K562 (cell line): ENCODE measurements around the gene ELK1. TPM values are rescaled to one million over a fixed set of nuclear protein-coding genes. Genes with fewer than 3 reads are reported as not detected.

Experiments
- ATAC-seq: fragments of 200-7000 bp; cut with Tn5 transposase; 3 replicates; pipeline ENCODE4 v1.9.1; 2020; ENCODE audit warnings: moderate library complexity
- BruUV-seq: library from RNA; stranded (reverse); fragments of 400-500 nt; replicated peaks from 2 replicates; lab custom pipeline; 2021; lab: Mats Ljungman, UMichigan
- CTCF ChIA-PET: fragments of 300-600 bp; formaldehyde crosslinking; extraction: SDS; loops from one replicate; lab custom pipeline; 2021; ENCODE audit warnings: low intra/inter-chr PET ratio; lab: Yijun Ruan, JAX
- POLR2A ChIA-PET: fragments of 300-600, 350-650 bp; sonication (Branson Sonifier 250); formaldehyde crosslinking; extraction: SDS; loops from one replicate; lab custom pipeline; 2021; ENCODE audit warnings: antibody characterized with exemption, inconsistent platforms; lab: Yijun Ruan, JAX
- DNase-seq, 4 experiments: peaks; one replicate each; pipeline versions ENCODE4 v3.0.0 to v3.0.0-alpha.2; 2011 to 2018; ENCODE audit warnings: low spot score in 3 of 4, mixed read lengths in 3 of 4; ENCODE audit errors: extremely low read depth in 1 of 4
- FAIRE-seq: peaks from 2 replicates; lab custom pipeline; 2011; peaks lifted over from hg19 to GRCh38; lab: Jason Lieb, UNC
- H2AFZ ChIP-seq: 2 replicates; pipeline ENCODE4 v1.6.0; 2011; ENCODE audit warnings: low read depth, low read length, control low read depth, inconsistent platforms
- H3K27ac ChIP-seq: fragments of 200-600 bp; 3 replicates; pipeline ENCODE4 v1.8.0; 2011; ENCODE audit warnings: low read depth, mild to moderate bottlenecking, control low read depth, inconsistent platforms, low read length, moderate library complexity, mixed read lengths; ENCODE audit errors: extremely low read depth
- H3K27me3 ChIP-seq, 2 experiments: fragments of 300-600 bp in 1 of 2; 2 replicates in 1 of 2; 3 replicates in 1 of 2; pipeline versions ENCODE4 v1.6.0 to v1.8.0; 2011; ENCODE audit warnings: inconsistent platforms in 2 of 2, low read length in 2 of 2, mild to moderate bottlenecking in 1 of 2, mixed read lengths in 1 of 2, moderate library complexity in 1 of 2; ENCODE audit not compliant: control insufficient read depth in 2 of 2, insufficient read depth in 2 of 2
- H3K36me3 ChIP-seq: fragments of 300-600 bp; 3 replicates; pipeline ENCODE4 v1.8.0; 2011; ENCODE audit warnings: mild to moderate bottlenecking, low read length, inconsistent platforms; ENCODE audit not compliant: control insufficient read depth, insufficient read depth
- H3K4me1 ChIP-seq, 2 experiments: fragments of 200-600 bp in 1 of 2; replicated peaks in 1 of 2; 2 replicates in 1 of 2; 3 replicates in 1 of 2; pipeline versions ENCODE4 v1.5.1 to v1.8.0; 2011; ENCODE audit warnings: inconsistent platforms in 2 of 2, low read length in 2 of 2, mild to moderate bottlenecking in 1 of 2, mixed read lengths in 1 of 2, moderate library complexity in 1 of 2; ENCODE audit not compliant: control insufficient read depth in 2 of 2, insufficient read depth in 2 of 2
- H3K4me2 ChIP-seq: 2 replicates; pipeline ENCODE4 v1.6.1; 2011; ENCODE audit warnings: low read length, control low read depth, inconsistent platforms, mixed read lengths; ENCODE audit not compliant: insufficient read depth
- H3K4me3 ChIP-seq: fragments of 200-600 bp; sonication (generic), shearing (Covaris generic); 2 replicates; pipeline ENCODE4 v1.5.1; 2016; ENCODE audit warnings: control low read depth, inconsistent platforms
- H3K79me2 ChIP-seq: fragments of 200-600 bp; 3 replicates; pipeline ENCODE4 v1.8.0; 2011; ENCODE audit warnings: low read length, inconsistent platforms; ENCODE audit not compliant: control insufficient read depth, insufficient read depth
- H3K9ac ChIP-seq, 2 experiments: 2 replicates each; pipeline versions ENCODE4 v1.6.0 to v1.6.1; 2011; ENCODE audit warnings: low read depth in 2 of 2, low read length in 2 of 2, control low read depth in 1 of 2, inconsistent platforms in 1 of 2, mild to moderate bottlenecking in 1 of 2, mixed read lengths in 1 of 2; ENCODE audit not compliant: insufficient read depth in 1 of 2
- H3K9me1 ChIP-seq: one replicate; pipeline ENCODE4 v1.6.0; 2011; ENCODE audit warnings: inconsistent platforms, mild to moderate bottlenecking, low read length, moderate library complexity; ENCODE audit not compliant: control insufficient read depth, insufficient read depth
- H3K9me3 ChIP-seq: replicated peaks from 2 replicates; pipeline ENCODE4 v1.5.1; 2011; ENCODE audit warnings: low read depth, low read length, inconsistent platforms; ENCODE audit not compliant: control insufficient read depth, insufficient read depth
- H4K20me1 ChIP-seq: replicated peaks from 2 replicates; pipeline ENCODE4 v1.6.1; 2011; ENCODE audit warnings: low read length, inconsistent platforms, mixed read lengths; ENCODE audit not compliant: control insufficient read depth, insufficient read depth
- BCOR ChIP-seq: fragments of 450-650 bp; IDR thresholded peaks from 2 replicates; pipeline ENCODE4 v1.6.1; 2016
- C11orf30 ChIP-seq: fragments of 450-650 bp; IDR thresholded peaks from 2 replicates; pipeline ENCODE4 v1.6.1; 2016; ENCODE audit warnings: low read depth, mild to moderate bottlenecking
- EZH2 ChIP-seq: IDR thresholded peaks from 2 replicates; pipeline ENCODE4 v1.6.1; 2012; ENCODE audit warnings: low read depth, mild to moderate bottlenecking, inconsistent platforms, low read length, borderline replicate concordance
- KLF6 ChIP-seq: fragments of 250-450 bp; sonication (Bioruptor Pico); IDR thresholded peaks from 2 replicates; pipeline ENCODE4 v1.4.0; 2020; ENCODE audit warnings: mild to moderate bottlenecking, moderate library complexity, borderline replicate concordance
- MAFF ChIP-seq: IDR thresholded peaks from 2 replicates; pipeline ENCODE4 v1.6.1; 2012; ENCODE audit warnings: low read length, improper control_type of control experiment
- NFIX ChIP-seq: fragments of 250-450 bp; sonication (Bioruptor Pico); IDR thresholded peaks from 2 replicates; pipeline ENCODE4 v1.4.0; 2020; ENCODE audit warnings: low read depth, mild to moderate bottlenecking, moderate library complexity
- STAT5A ChIP-seq: IDR thresholded peaks from 2 replicates; pipeline ENCODE4 v1.6.1; 2012; ENCODE audit warnings: low read length, inconsistent platforms, borderline replicate concordance
- ZNF384 ChIP-seq: IDR thresholded peaks from 2 replicates; pipeline ENCODE4 v1.6.1; 2012; ENCODE audit warnings: low read depth, low read length, improper control_type of control experiment
- ZNF584 ChIP-seq: fragments of 200-800 bp; sonication (Bioruptor generic); IDR thresholded peaks from 2 replicates; pipeline ENCODE4 v1.6.1; 2016; ENCODE audit warnings: low read depth, mild to moderate bottlenecking, missing genetic modification characterization, missing compliant biosample characterization
- WGBS: fragments of 100-300 bp; shearing (Covaris generic); methylation state at CpG from one replicate; pipeline ENCODE4 v1.1.6; 2016; ENCODE audit warnings: low coverage, mixed read lengths; ENCODE audit not compliant: insufficient coverage; ENCODE audit errors: missing lambda C conversion rate; 5-methylcytosine and 5-hydroxymethylcytosine counted together
- in situ Hi-C: fragments of 300-500 bp; cut with MboI; formaldehyde crosslinking; loops from 4 replicates; pipeline ENCODE4 v1.15.0; 2018; ENCODE audit warnings: inconsistent platforms, mixed read lengths
- intact Hi-C: fragments of 100-400 bp; cut with micrococcal nuclease; formaldehyde crosslinking; loops from 2 replicates; pipeline ENCODE4 v1.14.2; 2022
- polyA plus RNA-seq, 8 experiments: library from polyadenylated mRNA; depleted of rRNA in 4 of 8; stranded (reverse) in 5 of 8; unstranded in 3 of 8; fragments of >200 nt; fragmentation: Nextera tagmentation in 2 of 8; fragmentation: Illumina TruSeq in 1 of 8; extraction: Ambion mirVana in 2 of 8; extraction: Trizol in 1 of 8; gene quantifications; 2 replicates each; pipeline versions ENCODE4 v1.2.1 to v1.2.3, GENCODE V29; 2011 to 2014; ENCODE audit warnings: inconsistent platforms in 1 of 8, missing spikeins in 1 of 8
- total RNA-seq, 7 experiments: library from RNA; depleted of rRNA in 6 of 7; stranded (reverse); fragments of >200 nt in 6 of 7; fragmentation: Illumina TruSeq in 2 of 7; extraction: Trizol in 2 of 7; gene quantifications; 2 replicates each; pipeline versions ENCODE4 v1.2.1 to v1.2.3, GENCODE V29; 2011 to 2021; ENCODE audit warnings: low replicate concordance in 1 of 7
- TF ChIP-seq, protein P1 (sequence below): sonication (generic); formaldehyde crosslinking; IDR thresholded peaks from 2 replicates; pipeline ENCODE4 v1.4.0; 2020; ENCODE audit warnings: mild to moderate bottlenecking, missing genetic modification reagents
- TF ChIP-seq, protein P2 (sequence below), 2 experiments: fragments of 450-650 bp in 1 of 2; sonication (generic) in 1 of 2; formaldehyde crosslinking in 1 of 2; IDR thresholded peaks in 1 of 2; conservative IDR thresholded peaks in 1 of 2; 2 replicates each; pipeline versions ENCODE4 v1.6.1 to v1.8.1; 2016 to 2023; ENCODE audit warnings: mild to moderate bottlenecking in 2 of 2, moderate library complexity in 2 of 2, inconsistent platforms in 1 of 2, missing genetic modification reagents in 1 of 2

Gene ELK1
- total and polyA plus RNA-seq, 9 of the 15 experiments (the other 6 are each of a cell fraction or from before 2014, with no cell fraction given) = 4.4 to 74.9 (median 26.5) TPM

DNA sequence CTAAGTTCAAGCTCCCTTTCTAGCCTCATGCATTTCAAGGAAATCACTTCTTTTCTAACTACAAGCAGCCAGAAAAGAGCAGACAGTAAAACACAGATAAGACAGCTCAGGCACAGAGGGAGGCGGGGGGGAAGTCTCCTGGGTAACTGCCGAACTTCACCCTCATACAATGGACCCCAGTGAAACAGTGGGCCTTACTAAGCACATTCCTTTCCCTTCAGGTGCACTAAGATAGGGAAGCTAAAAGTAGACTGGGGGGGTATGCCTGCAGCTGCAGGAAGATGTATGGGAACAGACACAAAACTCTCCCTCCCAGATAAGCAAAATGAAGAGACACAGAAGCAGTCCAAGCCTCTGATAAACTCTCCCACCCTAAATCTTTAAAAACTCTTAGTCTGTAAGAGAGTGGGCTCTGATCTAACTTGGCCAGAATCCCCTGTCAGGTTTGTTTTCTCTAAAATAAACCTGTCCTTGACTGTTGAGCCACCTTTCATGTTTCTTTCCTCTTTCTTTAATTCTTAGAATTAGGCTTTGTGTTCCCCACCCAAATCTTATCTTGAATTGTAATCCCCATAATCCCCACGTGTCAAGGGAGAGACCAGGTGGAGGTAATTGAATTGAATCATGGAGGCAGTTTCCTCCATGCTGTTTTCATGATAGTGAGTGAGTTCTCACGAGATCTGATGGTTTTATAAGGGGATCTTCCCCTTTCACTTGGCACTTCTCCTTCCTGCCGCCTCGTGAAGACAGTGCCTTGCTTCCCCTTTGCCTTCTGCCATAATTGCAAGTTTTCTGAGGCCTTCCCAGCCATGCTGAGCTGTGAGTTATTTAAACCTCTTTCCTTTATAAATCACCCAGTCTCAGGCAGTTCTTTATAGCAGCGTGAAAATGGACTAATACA, 25.8 kb upstream of the ELK1 start (continued):
- TF ChIP-seq, protein P1, sequence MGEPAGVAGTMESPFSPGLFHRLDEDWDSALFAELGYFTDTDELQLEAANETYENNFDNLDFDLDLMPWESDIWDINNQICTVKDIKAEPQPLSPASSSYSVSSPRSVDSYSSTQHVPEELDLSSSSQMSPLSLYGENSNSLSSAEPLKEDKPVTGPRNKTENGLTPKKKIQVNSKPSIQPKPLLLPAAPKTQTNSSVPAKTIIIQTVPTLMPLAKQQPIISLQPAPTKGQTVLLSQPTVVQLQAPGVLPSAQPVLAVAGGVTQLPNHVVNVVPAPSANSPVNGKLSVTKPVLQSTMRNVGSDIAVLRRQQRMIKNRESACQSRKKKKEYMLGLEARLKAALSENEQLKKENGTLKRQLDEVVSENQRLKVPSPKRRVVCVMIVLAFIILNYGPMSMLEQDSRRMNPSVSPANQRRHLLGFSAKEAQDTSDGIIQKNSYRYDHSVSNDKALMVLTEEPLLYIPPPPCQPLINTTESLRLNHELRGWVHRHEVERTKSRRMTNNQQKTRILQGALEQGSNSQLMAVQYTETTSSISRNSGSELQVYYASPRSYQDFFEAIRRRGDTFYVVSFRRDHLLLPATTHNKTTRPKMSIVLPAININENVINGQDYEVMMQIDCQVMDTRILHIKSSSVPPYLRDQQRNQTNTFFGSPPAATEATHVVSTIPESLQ (CRISPR knock-in tag) = peak; percentile 32; the same call in 1 of the 2 replicates
- TF ChIP-seq BCOR = peak; percentile 42; the same call in 1 of the 2 replicates
- TF ChIP-seq STAT5A = peak; percentile 75
- peak; percentile 62 for TF ChIP-seq MAFF
- TF ChIP-seq C11orf30 = 0 out of 2 replicates have a peak, but pooled peaks have one; percentile 13

GRCh38 chrX:47674776-47675175, 24.4 kb upstream of the ELK1 start:
- no peaks in the 10 kb centered on the region for H3K9me1 ChIP-seq
- H3K4me3 ChIP-seq = no peak overlapping the region
- no peak overlapping the region for H3K27ac ChIP-seq
- peaks cover 15% of the 10 kb centered on the region for H3K9me3 ChIP-seq
- ATAC-seq = no peak
- peaks cover 0 to 5% of the 10 kb centered on the region in 2 experiments; a peak in 3 of 5 replicates for H3K4me1 ChIP-seq
- H3K36me3 ChIP-seq = no peaks in the 10 kb centered on the region
- WGBS = 88% methylated on average over 5 of the region's 5 CpGs
- DNase-seq = no peak
- ChIA-PET POLR2A (interaction anchor here (1.2 kb wide), 1 partner anchor 13 kb away, joined by 3 read pairs; no protein-coding TSS in a partner anchor), CTCF (no interaction called here)
- intact Hi-C loops (loop anchor here (5.0 kb wide), 1 partner anchor 123 kb away; no protein-coding TSS in a partner anchor), in situ Hi-C loops (loop anchor here (5.0 kb wide), 1 partner anchor 48 kb away; no protein-coding TSS in a partner anchor)
- BruUV-seq = no TSS peak
- FAIRE-seq = no peak
- H3K27me3 ChIP-seq = no peaks in the 10 kb centered on the region
- no peak overlapping the region for H2AFZ ChIP-seq
- no peak for TF ChIP-seq ZNF584
- no peak for TF ChIP-seq KLF6 (CRISPR knock-in tag)
- no peak for TF ChIP-seq ZNF384
- no peak for TF ChIP-seq NFIX
- TF ChIP-seq, protein P2, sequence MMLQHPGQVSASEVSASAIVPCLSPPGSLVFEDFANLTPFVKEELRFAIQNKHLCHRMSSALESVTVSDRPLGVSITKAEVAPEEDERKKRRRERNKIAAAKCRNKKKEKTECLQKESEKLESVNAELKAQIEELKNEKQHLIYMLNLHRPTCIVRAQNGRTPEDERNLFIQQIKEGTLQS (IDR thresholded peaks at IDR 0.05) = peak; percentile 16; the same call in 1 of the 2 replicates
- TF ChIP-seq, protein P2 (CRISPR knock-in tag; conservative IDR thresholded peaks at IDR 0.05) = no peak
- no peak for TF ChIP-seq EZH2
- no peaks in the 10 kb centered on the region for H4K20me1 ChIP-seq
- no peak overlapping the region for H3K4me2 ChIP-seq
- no peak overlapping the region for H3K9ac ChIP-seq
- H3K79me2 ChIP-seq = no peaks in the 10 kb centered on the region
